ENCODE data around the gene GALM. TPM values are rescaled to one million over a fixed set of nuclear protein-coding genes. Genes with fewer than 3 reads are reported as not detected.
"Not testable (repeated sequence)": the region's sequence is repeated elsewhere in the genome, so short reads cannot be mapped to it uniquely, and the experiment has no call there.

The GALM gene
- total RNA-seq, 1 experiment from 2014 or later, result 22.7 TPM

GRCh38 chr2:38712871-38713270 lies 47.0 kb downstream of the GALM start:
- CTCF ChIA-PET, result no interaction called here
- no peak overlapping the region for H3K4me3 ChIP-seq (ENCODE audit: low read length)
- no peak overlapping the region for H3K27ac ChIP-seq (ENCODE audit: low read length)
- H3K79me2 ChIP-seq (ENCODE audit: low read length), result no peaks in the 10 kb centered on the region
- no TSS peak for BruUV-seq (replicated peaks)
- no peak overlapping the region for H3K4me2 ChIP-seq (ENCODE audit: low read length)
- peak; percentile 18 for DNase-seq
- no peaks in the 10 kb centered on the region for H3K36me3 ChIP-seq (ENCODE audit: low read depth, low read length)
- no peaks in the 10 kb centered on the region for H4K20me1 ChIP-seq (ENCODE audit: low read length)
- intact Hi-C loops (cut with micrococcal nuclease), result no loop called here
- H3K9ac ChIP-seq (ENCODE audit: low read length), result no peak overlapping the region
- ATAC-seq, result peak; percentile 27; the same call in 1 of the 2 replicates
- H3F3A ChIP-seq (ENCODE audit: low read length, unreplicated experiment), result no peaks in the 10 kb centered on the region
- no peaks in the 10 kb centered on the region for H3K9me3 ChIP-seq (ENCODE audit: low read length)
- no peak for TF ChIP-seq EZH2phosphoT487 (IDR thresholded peaks at IDR 0.05; ENCODE audit: borderline replicate concordance, low read length)
- no peaks in the 10 kb centered on the region for H3K4me1 ChIP-seq (ENCODE audit: insufficient read depth, low read length)
- H3K9me2 ChIP-seq (replicated peaks; ENCODE audit: low read length), result no peaks in the 10 kb centered on the region
- POLR2A ChIA-PET (ENCODE audit: unreplicated experiment), result no interaction called here
- H3K27me3 ChIP-seq (ENCODE audit: low read length), result no peaks in the 10 kb centered on the region
- no peak overlapping the region for H2AFZ ChIP-seq (ENCODE audit: low read length)

GRCh38 chr2:38713338-38713737 lies 47.4 kb downstream of the GALM start:
- Histone ChIP-seq H3K79me2 (ENCODE audit: low read length) (no peaks in the 10 kb centered on the region), H3F3A (ENCODE audit: low read length, unreplicated experiment) (no peaks in the 10 kb centered on the region), H3K4me3 (ENCODE audit: low read length) (no peak overlapping the region), H3K27me3 (ENCODE audit: low read length) (no peaks in the 10 kb centered on the region), H3K4me1 (ENCODE audit: insufficient read depth, low read length) (no peaks in the 10 kb centered on the region), H4K20me1 (ENCODE audit: low read length) (no peaks in the 10 kb centered on the region), H3K9ac (ENCODE audit: low read length) (no peak overlapping the region), H3K36me3 (ENCODE audit: low read depth, low read length) (no peaks in the 10 kb centered on the region), H3K27ac (ENCODE audit: low read length) (no peak overlapping the region), H3K4me2 (ENCODE audit: low read length) (no peak overlapping the region), H3K9me3 (ENCODE audit: low read length) (no peaks in the 10 kb centered on the region), H3K9me2 (replicated peaks; ENCODE audit: low read length) (no peaks in the 10 kb centered on the region), H2AFZ (ENCODE audit: low read length) (no peak overlapping the region)
- DNase-seq (no peak), ATAC-seq (no peak)
- TF ChIP-seq EZH2phosphoT487 (IDR thresholded peaks at IDR 0.05; ENCODE audit: borderline replicate concordance, low read length), result no peak
- TF ChIP-seq EZH2 (IDR thresholded peaks at IDR 0.05; ENCODE audit: low read length, unreplicated experiment), result no peak
- no peak for TF ChIP-seq CTCF (conservative IDR thresholded peaks at IDR 0.05; ENCODE audit: low read depth, low read length)
- CTCF ChIA-PET, result no interaction called here
- POLR2A ChIA-PET (ENCODE audit: unreplicated experiment), result no interaction called here
- BruUV-seq (replicated peaks), result no TSS peak
- intact Hi-C loops (cut with micrococcal nuclease), result no loop called here

GRCh38 chr2:38714941-38715340 lies 49.0 kb downstream of the GALM start:
- POLR2A ChIA-PET (ENCODE audit: unreplicated experiment); BruUV-seq (replicated peaks): not testable (repeated sequence)

GRCh38 chr2:38716185-38716584 lies 50.3 kb downstream of the GALM start:
- Histone ChIP-seq H3K36me3 (ENCODE audit: low read depth, low read length) (no peaks in the 10 kb centered on the region), H3F3A (ENCODE audit: low read length, unreplicated experiment) (no peaks in the 10 kb centered on the region), H3K4me2 (ENCODE audit: low read length) (no peak overlapping the region), H3K9ac (ENCODE audit: low read length) (no peak overlapping the region), H3K27me3 (ENCODE audit: low read length) (no peaks in the 10 kb centered on the region), H3K27ac (ENCODE audit: low read length) (no peak overlapping the region), H2AFZ (ENCODE audit: low read length) (no peak overlapping the region), H3K4me1 (ENCODE audit: insufficient read depth, low read length) (peaks cover 21% of the 10 kb centered on the region), H3K79me2 (ENCODE audit: low read length) (no peaks in the 10 kb centered on the region), H3K9me2 (replicated peaks; ENCODE audit: low read length) (no peaks in the 10 kb centered on the region), H4K20me1 (ENCODE audit: low read length) (no peaks in the 10 kb centered on the region), H3K4me3 (ENCODE audit: low read length) (no peak overlapping the region), H3K9me3 (ENCODE audit: low read length) (no peaks in the 10 kb centered on the region)
- DNase-seq (no peak), ATAC-seq (no peak)
- TF ChIP-seq CTCF (conservative IDR thresholded peaks at IDR 0.05; ENCODE audit: low read depth, low read length), result no peak
- TF ChIP-seq EZH2phosphoT487 (IDR thresholded peaks at IDR 0.05; ENCODE audit: borderline replicate concordance, low read length), result no peak
- no peak for TF ChIP-seq EZH2 (IDR thresholded peaks at IDR 0.05; ENCODE audit: low read length, unreplicated experiment)
- ChIA-PET POLR2A (ENCODE audit: unreplicated experiment) (no interaction called here), CTCF (no interaction called here)
- no TSS peak for BruUV-seq (replicated peaks)
- intact Hi-C loops (cut with micrococcal nuclease), result no loop called here

More at GRCh38 chr2:38714941-38715340, 49.0 kb downstream of the GALM start:
- H3K4me2 ChIP-seq (ENCODE audit: low read length); H3K36me3 ChIP-seq (ENCODE audit: low read depth, low read length); DNase-seq; intact Hi-C loops (cut with micrococcal nuclease); H3K27me3 ChIP-seq (ENCODE audit: low read length); ATAC-seq; H3K9ac ChIP-seq (ENCODE audit: low read length); H3K4me1 ChIP-seq (ENCODE audit: insufficient read depth, low read length); H3K9me3 ChIP-seq (ENCODE audit: low read length); H4K20me1 ChIP-seq (ENCODE audit: low read length); H3K4me3 ChIP-seq (ENCODE audit: low read length); H2AFZ ChIP-seq (ENCODE audit: low read length); H3K9me2 ChIP-seq (replicated peaks; ENCODE audit: low read length); CTCF ChIA-PET; H3F3A ChIP-seq (ENCODE audit: low read length, unreplicated experiment); H3K79me2 ChIP-seq (ENCODE audit: low read length); H3K27ac ChIP-seq (ENCODE audit: low read length): not testable (repeated sequence)

All from PC-3 (cell line).